Measurements from ENCODE around the gene GSC.

- TF ChIP-seq CTCF (IDR thresholded peaks at IDR 0.05 in 8 of 11, conservative IDR thresholded peaks at IDR 0.05 in 3 of 11): no peak
- no peak for TF ChIP-seq POLR2AphosphoS5 (IDR thresholded peaks at IDR 0.05)
Observed at GRCh38 chr14:94793901-94794300, 24.0 kb upstream of the GSC start.

Data from spleen (tissue), 7 donors.